MM.1S (cell line): ENCODE data around the gene TBC1D7.

ENCODE experiments used
- DNase-seq: peaks from one replicate; pipeline ENCODE4 v3.0.0-alpha.2; 2015
- H2AFZ ChIP-seq: fragments of 300-600 bp; sonication (generic); 2 replicates; pipeline ENCODE4 v1.6.0; 2016; ENCODE audit warnings: antibody characterized with exemption, low read length
- H3F3A ChIP-seq: fragments of 300-600 bp; sonication (generic); 2 replicates; pipeline ENCODE4 v1.6.1; 2016; ENCODE audit warnings: mild to moderate bottlenecking, antibody characterized with exemption, low read length, moderate library complexity, mixed read lengths; ENCODE audit not compliant: insufficient read depth
- H3K27ac ChIP-seq: fragments of 300-600 bp; sonication (generic); 2 replicates; pipeline ENCODE4 v1.5.1; 2016; ENCODE audit warnings: mild to moderate bottlenecking, low read length
- H3K27me3 ChIP-seq: fragments of 300-600 bp; sonication (generic); replicated peaks from 2 replicates; pipeline ENCODE4 v1.6.0; 2016; ENCODE audit warnings: low read length; ENCODE audit not compliant: insufficient read depth
- H3K36me3 ChIP-seq: fragments of 300-600 bp; sonication (generic); replicated peaks from 2 replicates; pipeline ENCODE4 v1.6.1; 2016; ENCODE audit warnings: mild to moderate bottlenecking, low read length, mixed read lengths; ENCODE audit not compliant: insufficient read depth
- H3K4me1 ChIP-seq: fragments of 300-600 bp; sonication (generic); 2 replicates; pipeline ENCODE4 v1.6.1; 2016; ENCODE audit warnings: low read length, mixed read lengths
- H3K4me2 ChIP-seq: fragments of 300-600 bp; sonication (generic); 2 replicates; pipeline ENCODE4 v1.6.0; 2016; ENCODE audit warnings: low read depth, low read length
- H3K4me3 ChIP-seq: fragments of 300-600 bp; sonication (generic); 2 replicates; pipeline ENCODE4 v1.5.1; 2016; ENCODE audit warnings: low read length, mixed read lengths
- H3K79me2 ChIP-seq: fragments of 300-600 bp; sonication (generic); 2 replicates; pipeline ENCODE4 v1.6.1; 2016; ENCODE audit warnings: mixed run types, low read length, mixed read lengths
- H3K9ac ChIP-seq: fragments of 300-600 bp; sonication (generic); 2 replicates; pipeline ENCODE4 v1.6.1; 2016; ENCODE audit warnings: low read length, mixed read lengths
- H3K9me2 ChIP-seq: fragments of 300-600 bp; sonication (generic); replicated peaks from 2 replicates; pipeline ENCODE4 v1.6.1; 2016; ENCODE audit warnings: mild to moderate bottlenecking, low read length, mixed read lengths; ENCODE audit not compliant: insufficient read depth
- H3K9me3 ChIP-seq: fragments of 300-600 bp; sonication (generic); replicated peaks from 2 replicates; pipeline ENCODE4 v1.6.1; 2016; ENCODE audit warnings: mild to moderate bottlenecking, low read length, mixed read lengths; ENCODE audit not compliant: insufficient read depth
- H4K20me1 ChIP-seq: fragments of 300-600 bp; sonication (generic); 2 replicates; pipeline ENCODE4 v1.6.1; 2016; ENCODE audit warnings: mild to moderate bottlenecking, low read length, moderate library complexity, mixed read lengths; ENCODE audit not compliant: insufficient read depth
- CTCF ChIP-seq: fragments of 300-600 bp; sonication (generic); IDR thresholded peaks from 2 replicates; pipeline ENCODE4 v1.5.1; 2016; ENCODE audit warnings: antibody characterized with exemption, low read length, mixed read lengths
- EZH2 ChIP-seq: fragments of 300-600 bp; sonication (generic); optimal IDR thresholded peaks from 2 replicates; pipeline ENCODE3; 2017; ENCODE audit warnings: low read depth, mild to moderate bottlenecking, antibody characterized with exemption, low read length, mixed read lengths
- EZH2phosphoT487 ChIP-seq: fragments of 300-600 bp; sonication (generic); IDR thresholded peaks from 2 replicates; pipeline ENCODE4 v1.6.1; 2018; ENCODE audit warnings: antibody characterized with exemption, low read length

Gene TBC1D7

GRCh38 chr6:13314806-13315205, 13.5 kb downstream of the TBC1D7 start:
- no peaks in the 10 kb centered on the region for H3K9me3 ChIP-seq
- no peak for DNase-seq
- no peaks in the 10 kb centered on the region for H3K4me1 ChIP-seq
- H2AFZ ChIP-seq, result no peak overlapping the region
- no peaks in the 10 kb centered on the region for H3K9me2 ChIP-seq
- no peak overlapping the region for H3K27ac ChIP-seq
- H3K27me3 ChIP-seq, result no peaks in the 10 kb centered on the region
- no peak for TF ChIP-seq EZH2phosphoT487
- TF ChIP-seq CTCF, result no peak
- TF ChIP-seq EZH2, result no peak
- H3F3A ChIP-seq, result no peaks in the 10 kb centered on the region
- H4K20me1 ChIP-seq, result no peaks in the 10 kb centered on the region
- H3K4me3 ChIP-seq, result no peak overlapping the region
- H3K79me2 ChIP-seq, result no peaks in the 10 kb centered on the region
- peaks cover 9% of the 10 kb centered on the region; the same call in 1 of the 2 replicates for H3K36me3 ChIP-seq
- no peak overlapping the region for H3K9ac ChIP-seq
- no peak overlapping the region for H3K4me2 ChIP-seq

- no peak overlapping the region for H3K27ac ChIP-seq
- H3K36me3 ChIP-seq, result peaks cover 4% of the 10 kb centered on the region; the same call in 1 of the 2 replicates
- no peak for DNase-seq
- no peaks in the 10 kb centered on the region for H3F3A ChIP-seq
- no peak overlapping the region for H2AFZ ChIP-seq
- no peak overlapping the region for H3K4me2 ChIP-seq
- no peak overlapping the region for H3K4me3 ChIP-seq
- H3K9me2 ChIP-seq, result no peaks in the 10 kb centered on the region
- H4K20me1 ChIP-seq, result no peaks in the 10 kb centered on the region
- TF ChIP-seq EZH2phosphoT487, result no peak
- no peak for TF ChIP-seq CTCF
- no peak for TF ChIP-seq EZH2
- no peaks in the 10 kb centered on the region for H3K27me3 ChIP-seq
- no peaks in the 10 kb centered on the region for H3K4me1 ChIP-seq
- no peaks in the 10 kb centered on the region for H3K9me3 ChIP-seq
- H3K9ac ChIP-seq, result no peak overlapping the region
- no peaks in the 10 kb centered on the region for H3K79me2 ChIP-seq
Measured at GRCh38 chr6:13311155-13311554, 17.2 kb downstream of the TBC1D7 start.

GRCh38 chr6:13308332-13308731, 20.0 kb downstream of the TBC1D7 start:
- H3K36me3 ChIP-seq, result no peaks in the 10 kb centered on the region; the same call in 1 of the 2 replicates
- no peak for DNase-seq

More at GRCh38 chr6:13308332-13308731, 20.0 kb downstream of the TBC1D7 start:
- Histone ChIP-seq H3K79me2 (no peaks in the 10 kb centered on the region), H3K9me2 (no peaks in the 10 kb centered on the region), H4K20me1 (no peaks in the 10 kb centered on the region), H3K27ac (no peak overlapping the region), H3K9ac (no peak overlapping the region), H3K4me3 (no peak overlapping the region), H2AFZ (no peak overlapping the region), H3K27me3 (no peaks in the 10 kb centered on the region), H3K4me1 (peaks cover 21% of the 10 kb centered on the region), H3F3A (peaks cover 12% of the 10 kb centered on the region), H3K9me3 (no peaks in the 10 kb centered on the region), H3K4me2 (no peak overlapping the region)
- TF ChIP-seq CTCF (no peak), EZH2 (no peak), EZH2phosphoT487 (no peak)
